Measurements from ENCODE around the gene ATP4A.
A peak's percentile ranks its signal among the peaks of the same experiment; 100 is the strongest.
"Not testable (repeated sequence)": the region's sequence is repeated elsewhere in the genome, so short reads cannot be mapped to it uniquely, and the experiment has no call there.

ATP4A gene

DNA sequence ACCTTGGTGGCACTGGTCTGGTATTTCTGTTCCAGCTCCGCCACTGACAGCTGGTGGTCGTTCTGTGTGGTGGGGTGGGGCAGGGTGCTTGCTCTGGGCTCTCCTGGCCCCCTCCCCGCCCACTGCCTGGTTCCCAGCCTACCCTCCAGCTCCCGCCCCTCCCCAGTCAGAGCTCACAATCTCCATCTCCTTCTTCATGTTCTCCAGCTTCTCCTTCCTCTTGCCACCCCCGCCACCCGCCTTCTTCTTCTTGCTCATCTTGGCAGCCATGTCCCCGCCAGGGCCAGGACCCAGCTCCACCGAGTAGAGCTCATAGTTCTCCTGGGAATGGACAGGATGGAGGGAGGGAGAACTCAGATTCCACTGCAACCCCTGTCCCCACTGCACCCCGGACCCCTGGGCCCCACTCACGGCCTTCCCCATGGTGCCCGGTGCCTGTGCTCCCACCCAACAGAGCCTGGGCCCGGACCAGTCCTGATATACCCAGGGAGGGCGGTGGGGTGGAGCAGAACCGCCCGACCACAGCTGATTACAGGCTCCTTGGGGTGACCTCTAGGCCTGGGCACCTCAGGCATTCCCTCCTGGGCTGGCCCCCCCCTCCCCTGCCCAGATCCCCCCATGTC is at the start of gene ATP4A:
Gene ATP4A, minus strand, starts transcription at position 452 of the 623 bp plus-strand sequence. Its CDS starts 29 bp downstream, at position 423.
- DNase-seq, result no peak

DNA sequence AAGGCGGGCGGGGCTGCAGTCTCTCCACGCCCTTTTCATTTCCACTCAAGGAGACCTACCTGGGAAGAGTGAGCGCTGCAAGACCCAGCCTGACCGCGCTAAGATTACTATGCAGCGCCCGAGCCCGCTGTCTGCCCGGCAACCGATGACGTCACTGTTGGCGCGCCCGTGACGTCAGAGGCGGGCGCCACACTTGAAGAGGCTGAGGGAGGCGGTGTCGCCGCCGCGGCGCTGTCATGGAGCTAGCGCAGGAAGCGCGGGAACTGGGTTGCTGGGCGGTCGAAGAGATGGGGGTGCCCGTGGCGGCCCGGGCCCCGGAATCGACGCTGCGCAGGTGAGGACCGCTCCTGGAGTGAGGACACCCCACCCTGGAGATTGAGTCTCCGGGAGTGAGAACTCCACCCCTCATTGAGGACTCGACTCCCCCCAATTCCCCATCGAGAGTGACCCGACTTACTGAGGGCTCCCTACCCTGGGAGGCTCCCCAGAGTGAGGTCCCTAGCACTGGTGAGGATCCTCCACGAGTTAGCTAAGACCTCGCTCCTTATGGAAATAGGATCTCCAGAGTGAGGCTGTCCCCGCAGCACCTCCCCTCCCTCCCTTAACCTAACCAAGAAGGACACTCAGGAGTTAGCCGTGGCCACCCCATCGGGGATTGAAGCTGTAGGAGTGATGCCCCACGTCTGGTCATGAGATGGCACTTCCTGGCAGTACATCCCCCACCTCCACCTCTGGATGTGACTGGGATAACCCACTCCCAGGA is 49.3 kb upstream of the ATP4A start, which contains the start of gene HAUS5:
Gene HAUS5, plus strand, starts transcription at position 177 of the 763 bp plus-strand sequence. Its CDS starts 60 bp downstream, at position 237.
- peak; percentile 98 for DNase-seq

DNA sequence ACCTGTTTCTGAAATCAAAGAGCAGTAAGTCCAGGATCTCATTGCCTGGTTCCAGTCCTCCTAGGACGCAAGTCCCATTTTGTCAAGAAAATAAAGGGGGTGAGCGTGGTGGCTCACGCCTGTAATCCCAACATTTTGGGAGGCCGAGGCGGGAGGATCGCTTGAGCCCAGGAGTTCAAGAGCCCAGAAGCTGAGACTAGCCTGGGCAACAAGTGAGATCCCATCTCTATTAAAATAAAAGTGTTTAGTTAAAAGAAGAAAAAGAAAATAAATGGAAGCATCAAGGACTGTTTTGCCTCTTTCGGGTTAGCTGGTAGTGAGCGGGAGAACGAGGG is 48.7 kb upstream of the ATP4A start:
- DNase-seq, result no peak

DNA sequence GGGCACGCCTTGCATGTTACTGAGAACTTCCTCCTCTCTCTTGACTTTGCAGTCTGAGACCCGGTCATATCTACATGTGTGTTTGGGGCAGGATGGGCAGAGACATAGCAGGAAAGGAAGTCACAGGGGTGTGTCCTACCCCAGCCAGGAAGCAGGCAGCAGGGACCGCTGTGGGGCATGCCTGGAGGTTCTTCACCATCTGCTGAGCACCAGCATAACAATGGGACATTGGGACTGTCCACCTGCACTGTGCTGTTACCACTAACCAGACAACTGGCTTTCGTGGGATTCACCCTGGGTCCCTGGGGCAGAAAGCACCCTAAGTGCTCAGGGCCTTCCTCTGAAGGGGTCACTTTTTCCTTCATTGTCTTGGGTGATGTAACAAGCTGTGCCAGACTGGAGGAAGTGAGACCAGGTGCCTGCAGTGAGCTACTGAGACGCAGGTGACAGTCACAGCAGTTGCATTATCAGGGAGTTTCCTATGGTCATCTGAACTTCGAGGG is 46.4 kb upstream of the ATP4A start:
- DNase-seq, result no peak

DNA sequence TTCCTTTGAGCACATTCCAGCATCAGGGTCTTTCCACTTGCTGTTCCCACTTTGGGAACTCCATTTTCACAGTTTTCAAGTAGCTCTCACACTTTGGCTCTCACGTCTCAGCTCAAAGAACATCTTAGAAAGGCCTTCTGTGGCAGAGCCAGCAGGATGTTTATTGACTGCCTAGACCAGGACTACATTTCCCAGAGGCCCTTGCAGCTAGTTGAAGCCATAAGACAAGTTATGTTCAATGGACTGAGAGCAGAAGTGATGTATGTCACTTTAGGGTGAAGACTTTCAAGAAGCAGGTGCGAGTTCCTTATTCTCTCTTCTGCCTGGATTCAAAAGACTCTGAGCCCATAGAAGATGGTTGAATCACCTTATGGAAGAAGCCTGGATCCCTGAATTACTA is 44.8 kb upstream of the ATP4A start:
- DNase-seq, result no peak

DNA sequence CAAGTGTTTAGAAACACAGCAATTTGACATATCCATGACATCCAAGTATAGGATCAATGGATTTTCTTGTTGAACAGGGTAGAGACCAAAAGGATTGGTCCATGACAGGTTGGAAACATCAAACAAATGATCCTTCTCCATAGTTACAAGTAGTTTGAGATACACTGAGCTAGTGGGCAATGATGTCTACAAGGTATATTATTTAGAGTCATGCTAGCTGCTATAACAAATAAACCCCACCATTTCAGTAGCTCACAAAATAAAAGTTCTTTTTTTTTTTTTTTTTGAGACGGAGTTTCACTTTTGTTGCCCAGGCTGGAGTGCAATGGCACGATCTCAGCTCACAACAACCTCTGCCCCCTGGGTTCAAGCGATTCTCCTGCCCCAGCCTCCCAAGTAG is 44.2 kb upstream of the ATP4A start:
- no peak for DNase-seq

DNA sequence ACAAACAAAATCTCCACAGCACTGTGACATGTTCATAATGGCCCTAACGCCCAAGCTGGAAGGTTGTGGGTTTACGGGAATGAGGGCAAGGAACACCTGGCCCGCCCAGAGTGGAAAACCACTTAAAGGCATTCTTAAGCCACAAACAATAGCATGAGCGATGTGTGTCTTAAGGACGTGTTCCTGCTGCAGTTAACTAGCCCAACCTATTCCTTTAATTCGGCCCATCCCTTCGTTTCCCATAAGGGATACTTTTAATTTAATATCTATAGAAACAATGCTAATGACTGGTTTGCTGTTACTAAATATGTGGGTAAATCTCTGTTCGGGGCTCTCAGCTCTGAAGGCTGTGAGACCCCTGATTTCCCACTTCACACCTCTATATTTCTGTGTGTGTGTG is 43.7 kb upstream of the ATP4A start:
- DNase-seq, result not testable (repeated sequence)

DNA sequence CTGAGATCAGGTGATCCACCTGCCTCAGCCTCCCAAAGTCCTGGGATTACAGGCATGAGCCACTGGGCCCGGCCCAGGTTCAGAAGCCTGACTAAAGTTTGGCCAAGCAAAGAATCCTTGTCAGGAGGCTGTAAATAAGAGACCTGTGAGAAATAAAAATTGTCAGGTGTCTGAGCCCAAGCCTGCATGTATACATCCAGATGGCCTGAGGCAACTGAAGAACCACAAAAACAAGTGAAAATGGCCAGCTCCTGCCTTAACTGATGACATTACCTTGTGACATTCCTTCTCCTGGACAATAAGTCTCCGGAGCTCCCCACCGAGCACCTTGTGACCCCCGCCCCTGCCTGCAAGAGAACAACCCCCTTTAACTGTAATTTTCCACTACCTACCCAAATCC is 41.0 kb upstream of the ATP4A start:
- DNase-seq, result not testable (repeated sequence)

DNA sequence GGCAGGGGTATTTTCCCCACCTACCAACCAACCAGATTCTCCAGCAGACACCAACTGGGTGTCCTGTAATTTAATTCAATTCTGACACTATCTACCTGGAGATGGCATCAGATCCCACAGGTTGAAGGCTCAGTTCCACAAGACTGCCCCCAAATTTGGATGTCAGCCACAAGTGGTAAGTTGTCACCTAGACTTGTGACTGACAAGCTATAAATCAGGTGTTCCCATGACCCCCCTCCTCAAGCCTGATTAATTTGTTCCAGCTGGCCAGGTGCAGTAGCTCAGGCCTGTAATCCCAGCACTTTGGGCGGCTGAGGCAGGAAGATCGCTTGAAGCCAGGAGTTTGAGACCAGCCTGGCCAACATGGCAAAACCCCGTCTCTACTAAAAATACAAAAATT is 38.5 kb upstream of the ATP4A start:
- no peak for DNase-seq

DNA sequence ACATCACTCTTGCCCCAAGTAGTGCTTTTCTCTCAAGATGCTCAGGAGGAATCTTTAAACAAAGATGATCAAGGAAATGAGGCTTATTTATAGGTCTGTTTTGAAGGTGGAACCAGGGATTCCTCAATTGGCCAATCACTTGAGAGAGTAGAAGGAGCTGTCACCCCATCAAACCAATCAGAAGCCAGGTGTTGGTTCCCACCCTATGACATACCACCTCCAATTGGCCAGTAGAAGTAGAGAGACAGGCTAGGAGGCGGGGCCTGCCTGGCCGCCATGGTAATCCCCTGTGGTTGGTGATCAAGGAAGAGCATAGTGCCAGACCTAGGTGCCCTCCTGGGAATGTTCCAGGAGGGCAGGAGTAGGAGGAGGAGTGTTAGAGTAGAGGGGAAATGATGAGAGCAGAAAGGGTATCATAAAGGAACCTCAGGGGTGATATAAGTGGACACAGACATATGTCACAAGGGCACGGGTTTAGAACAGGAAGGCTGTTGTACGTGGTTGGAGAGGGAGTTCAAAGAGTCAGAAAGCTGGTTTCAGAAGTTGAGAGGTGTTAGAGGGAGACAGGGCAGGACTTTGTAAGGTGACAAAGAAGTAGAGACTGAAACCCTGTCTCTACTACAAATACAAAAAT is 33.0 kb upstream of the ATP4A start:
- DNase-seq, result no peak

DNA sequence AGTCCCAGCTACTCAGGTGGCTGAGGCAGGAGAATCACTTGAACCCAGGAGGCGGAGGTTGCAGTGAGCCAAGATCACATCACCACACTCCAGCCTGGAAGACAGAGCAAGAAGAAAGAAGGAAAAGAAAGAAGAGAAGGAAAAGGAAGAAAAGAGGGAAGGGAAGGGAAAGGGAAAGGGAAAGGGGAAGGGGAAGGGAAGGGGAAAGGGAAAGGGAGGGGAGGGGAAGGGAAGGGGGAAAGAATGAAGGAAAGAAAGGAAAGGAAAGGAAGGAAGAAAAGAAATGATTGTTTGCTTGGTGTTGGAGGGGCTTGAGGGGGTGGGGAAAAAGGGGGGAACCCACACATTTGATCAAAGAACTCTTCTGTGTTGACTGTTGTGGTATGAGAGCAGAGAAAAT is 32.5 kb upstream of the ATP4A start:
- DNase-seq, result no peak

DNA sequence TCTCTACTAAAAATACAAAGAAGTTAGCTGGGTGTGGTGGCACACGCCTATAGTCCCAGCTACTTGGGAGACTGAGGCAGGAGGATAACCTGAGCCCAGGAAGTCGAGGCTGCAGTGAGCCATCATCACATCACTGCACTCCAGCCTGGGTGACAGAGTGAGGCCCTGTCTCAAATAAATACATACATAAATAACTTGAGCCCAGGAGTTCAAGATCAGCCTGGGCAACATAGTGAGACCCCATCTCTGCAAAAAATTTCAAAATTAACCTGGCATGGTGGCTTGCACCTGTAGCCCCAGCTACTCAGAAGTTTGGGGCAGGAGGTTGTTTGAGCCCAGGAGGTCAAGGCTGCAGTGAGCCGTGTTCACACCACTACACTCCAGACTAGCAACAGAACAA is 31.6 kb upstream of the ATP4A start:
- not testable (repeated sequence) for DNase-seq

DNA sequence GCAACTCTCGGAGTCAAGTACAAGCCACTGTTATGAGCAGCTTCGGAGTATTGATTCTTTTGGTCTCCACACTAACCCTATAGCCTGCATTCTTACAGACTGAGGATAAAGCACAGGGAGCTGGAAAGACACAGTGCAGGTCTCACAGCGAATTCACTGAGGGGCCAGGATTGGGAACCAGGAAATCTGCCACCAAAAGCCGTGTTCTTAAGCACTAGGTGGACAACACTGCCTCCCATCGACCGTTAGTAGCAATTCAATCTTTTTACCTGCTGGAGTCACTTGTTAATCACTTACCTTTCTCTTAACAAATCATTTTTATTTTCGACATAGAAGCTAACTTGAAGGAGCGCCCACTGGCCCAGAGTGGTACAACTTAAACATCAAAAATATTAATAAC is 28.8 kb upstream of the ATP4A start:
- no peak for DNase-seq

DNA sequence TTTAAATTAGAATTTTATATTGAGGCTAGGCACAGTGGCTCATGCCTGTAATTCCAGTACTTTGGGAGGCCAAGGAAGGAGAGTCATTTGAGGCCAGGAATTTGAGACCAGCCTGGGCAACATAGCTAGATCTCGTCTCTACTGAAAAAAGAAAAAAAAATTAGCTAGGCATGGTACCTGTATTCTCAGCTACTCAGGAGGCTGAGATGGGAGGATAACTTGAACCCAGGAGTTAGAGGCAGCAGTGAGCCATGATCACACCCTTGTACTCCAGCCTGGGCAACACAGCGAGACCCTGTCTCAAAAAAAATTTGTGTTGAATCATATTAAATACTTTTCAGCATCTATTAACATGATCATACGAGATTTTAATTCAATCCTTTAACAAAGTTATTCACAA is 27.4 kb upstream of the ATP4A start:
- no peak for DNase-seq

DNA sequence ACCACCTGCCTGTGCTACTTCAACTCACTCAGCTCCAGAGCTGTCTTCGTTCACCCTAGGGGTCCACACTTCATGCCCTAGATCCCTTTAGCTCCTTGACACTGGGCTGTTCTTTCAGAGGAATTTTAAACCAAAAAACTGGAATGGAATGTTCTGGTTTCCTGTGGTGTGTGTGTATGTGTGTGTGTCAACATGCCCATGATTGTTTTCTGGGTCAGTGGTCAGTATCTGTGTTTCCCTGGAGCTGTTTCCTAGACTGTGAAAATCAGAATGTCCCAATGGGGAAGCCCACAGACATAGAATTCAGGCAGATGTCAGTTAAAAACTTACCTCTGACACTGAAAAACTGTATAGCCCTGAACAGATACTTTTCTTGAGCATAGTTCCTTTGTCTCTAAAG is 23.9 kb upstream of the ATP4A start:
- DNase-seq, result no peak

DNA sequence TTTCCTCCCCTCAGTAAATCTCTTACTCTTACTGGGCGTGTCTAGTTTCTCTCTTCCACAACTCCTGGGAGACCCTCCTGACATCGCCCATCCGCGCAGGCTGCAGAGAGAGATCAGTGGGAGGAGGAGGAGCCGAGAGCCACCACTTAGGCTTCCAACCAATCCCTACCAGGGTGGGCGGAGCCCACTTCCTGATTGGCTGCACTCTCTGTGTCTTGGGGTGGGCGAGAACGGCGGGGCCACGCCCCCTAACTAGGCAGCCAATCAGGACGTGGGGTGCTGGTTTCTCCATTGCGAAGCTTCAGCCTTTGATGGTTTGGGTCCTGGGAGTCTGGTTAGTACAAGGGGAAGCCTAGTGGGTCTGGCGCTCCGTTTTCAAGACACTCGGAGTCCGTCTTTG is 22.4 kb upstream of the ATP4A start, which contains the start of gene PMIS2:
Gene PMIS2, plus strand, starts transcription at position 326 of the 400 bp plus-strand sequence. CDS start 87 bp downstream, outside the sequence.
- DNase-seq, result no peak

DNA sequence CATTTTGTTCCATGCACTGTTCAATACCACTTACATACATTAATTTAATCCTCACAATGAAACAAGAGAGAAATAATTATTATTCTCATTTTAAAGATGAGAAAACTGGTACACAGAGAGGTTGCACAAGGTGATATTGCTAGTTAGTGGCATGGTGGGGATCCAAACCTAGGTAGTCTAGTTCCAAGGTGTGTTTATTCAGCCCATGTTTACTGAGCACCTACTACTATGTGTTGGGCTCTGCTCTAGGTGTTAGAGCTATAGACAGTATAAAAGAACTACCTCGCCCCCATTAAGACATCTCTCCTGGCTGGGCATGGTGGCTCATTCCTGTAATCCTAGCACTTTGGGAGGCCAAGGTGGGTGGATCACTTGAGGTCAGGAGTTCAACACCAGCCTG is 19.3 kb upstream of the ATP4A start:
- DNase-seq, result no peak

DNA sequence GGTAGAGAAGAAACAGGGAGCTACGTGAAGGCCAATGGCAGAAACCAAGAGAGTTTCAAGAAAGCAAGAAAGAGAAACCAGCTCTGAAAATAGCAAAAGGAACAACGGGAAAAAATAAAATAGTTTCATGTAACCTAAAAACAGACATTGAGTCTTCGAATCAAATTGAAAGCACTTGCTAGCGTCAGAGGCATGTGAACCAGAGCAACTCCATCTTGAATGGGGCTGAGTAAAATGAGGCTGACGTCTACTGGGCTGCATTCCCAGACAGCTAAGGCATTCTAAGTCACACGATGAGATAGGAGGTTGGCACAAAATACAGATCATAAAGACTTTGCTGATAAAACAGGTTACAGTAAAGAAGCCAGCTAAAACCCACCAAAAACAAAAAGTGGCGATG is 15.2 kb upstream of the ATP4A start:
- no peak for DNase-seq

DNA sequence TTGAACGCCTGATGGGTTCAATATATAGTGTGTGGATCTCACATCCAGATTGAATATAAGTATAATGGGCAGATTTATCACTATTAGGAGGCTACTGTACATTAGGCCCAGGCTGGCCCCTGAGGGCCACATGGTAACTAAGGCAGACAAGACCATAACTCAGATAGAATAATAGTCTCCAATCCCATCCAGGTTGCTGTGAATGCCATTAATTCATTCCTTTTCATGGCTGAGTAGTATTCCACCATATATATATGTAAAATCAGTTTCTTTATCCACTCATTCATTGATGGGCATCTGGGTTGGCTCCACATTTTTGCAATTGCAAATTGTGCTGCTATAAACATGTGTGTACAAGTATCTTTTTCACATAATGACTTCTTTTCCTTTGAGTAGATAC is 14.5 kb upstream of the ATP4A start:
- DNase-seq, result no peak

DNA sequence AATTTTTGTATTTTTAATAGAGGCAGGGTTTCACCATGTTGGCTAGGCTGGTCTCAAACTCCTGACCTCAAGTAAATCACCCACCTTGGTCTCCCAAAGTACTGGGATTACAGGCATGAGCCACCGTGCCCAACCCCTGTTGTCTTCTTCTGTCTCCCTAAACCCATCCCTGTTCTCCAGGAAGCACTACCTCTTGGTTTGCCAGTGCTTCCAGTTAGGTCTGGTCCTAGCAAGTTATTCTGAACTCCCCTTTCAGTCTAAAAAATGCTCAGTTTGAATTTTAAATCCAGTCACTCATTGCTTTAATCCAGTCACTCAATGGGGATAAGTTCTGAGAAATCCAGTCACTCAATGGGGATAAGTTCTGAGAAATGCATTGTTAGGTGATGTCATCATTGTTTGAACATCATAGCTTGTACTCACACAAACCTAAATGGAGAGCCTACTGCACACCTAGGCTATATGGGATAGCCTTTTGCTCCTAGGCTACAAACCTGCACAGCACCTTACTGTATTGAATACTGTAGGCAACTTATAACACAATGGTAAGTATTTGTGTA is 8.0 kb upstream of the ATP4A start:
- no peak for DNase-seq

DNA sequence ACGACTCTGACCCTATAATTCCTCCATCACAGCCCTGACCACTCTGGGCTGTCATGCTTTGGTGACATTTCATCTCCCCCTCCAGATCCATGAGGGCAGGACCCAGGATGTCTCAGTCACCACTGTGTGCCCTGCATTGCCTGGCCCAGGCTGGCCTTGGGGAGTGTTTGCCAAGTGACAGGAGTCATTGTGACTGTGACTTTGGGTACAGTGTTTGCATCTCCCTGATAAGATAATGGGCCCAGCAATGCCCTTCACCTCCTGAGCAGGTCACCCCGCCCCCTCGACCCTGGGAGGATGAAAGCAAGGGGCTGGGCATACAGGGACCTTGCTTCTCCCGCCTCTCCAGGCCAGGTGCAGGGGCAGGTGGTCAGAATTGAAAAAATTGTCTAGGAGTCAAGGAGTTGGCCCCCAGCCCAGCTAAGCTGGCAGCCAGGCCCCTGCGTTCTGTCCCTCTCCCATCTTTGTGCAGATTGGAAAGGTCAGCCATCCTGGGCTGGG is 5.9 kb upstream of the ATP4A start:
- DNase-seq, result no peak

DNA sequence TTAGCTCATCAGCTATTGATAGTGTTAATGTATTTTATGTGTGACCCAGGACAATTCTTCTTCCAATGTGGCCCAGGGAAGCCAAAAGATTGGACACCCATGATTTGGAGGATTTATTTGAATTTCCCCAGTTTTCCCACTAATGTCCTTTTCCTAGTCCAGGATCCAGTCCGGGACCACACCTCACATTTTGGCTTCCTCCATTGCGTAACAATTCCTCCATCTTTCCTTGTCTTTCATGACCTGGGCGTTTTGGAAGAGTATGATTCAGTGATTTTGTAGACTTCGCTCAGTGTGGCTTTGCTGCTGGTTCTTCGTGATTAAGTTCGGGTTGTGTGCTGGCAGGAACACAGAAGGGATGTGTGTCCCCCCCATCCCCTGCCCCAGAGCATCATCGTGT is 3.3 kb upstream of the ATP4A start:
- DNase-seq, result no peak

Data from activated CD4-positive, CD25-positive, alpha-beta regulatory T cell treated with anti-CD3 and anti-CD28 coated beads, Interleukin-2, amount 50 U/mL, for 72 hours (primary cell).